ENCODE data around the gene DNHD1. TPM values are rescaled to one million over a fixed set of nuclear protein-coding genes. Genes with fewer than 3 reads are reported as not detected.

DNHD1 gene
- total RNA-seq, 1 donor from 2014 or later: 9.3 TPM

DNA sequence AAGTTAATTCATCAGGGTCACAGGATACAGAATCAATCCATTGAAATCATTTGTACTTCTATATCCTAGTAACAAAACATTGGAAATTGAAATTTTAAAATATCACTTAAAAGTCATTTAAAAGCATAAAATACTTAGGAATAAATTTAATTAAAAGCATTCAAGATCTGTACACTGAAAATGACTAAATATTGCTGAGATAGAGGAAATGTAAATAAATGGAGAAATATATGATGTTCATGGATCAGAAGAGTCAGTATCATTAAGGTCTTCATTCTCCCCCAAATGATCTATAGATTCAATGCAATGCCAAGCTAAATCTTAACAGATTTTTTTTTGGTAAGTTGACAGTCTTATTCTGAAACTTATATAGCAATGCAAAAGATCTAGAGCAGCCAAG is 56.6 kb downstream of the DNHD1 start:
- Mint-ChIP-seq H3K4me1 (ENCODE audit: low read depth, unreplicated experiment) (no peaks in the 10 kb centered on the region), H3K27ac (ENCODE audit: unreplicated experiment) (no peak overlapping the region), H3K36me3 (ENCODE audit: unreplicated experiment) (no peaks in the 10 kb centered on the region), H3K9me3 (ENCODE audit: unreplicated experiment) (peaks cover 2% of the 10 kb centered on the region), H3K27me3 (ENCODE audit: unreplicated experiment) (peaks cover under 1% of the 10 kb centered on the region), H3K4me3 (ENCODE audit: unreplicated experiment) (no peak overlapping the region)
- no peak for DNase-seq
- TF ChIP-seq, protein P1, sequence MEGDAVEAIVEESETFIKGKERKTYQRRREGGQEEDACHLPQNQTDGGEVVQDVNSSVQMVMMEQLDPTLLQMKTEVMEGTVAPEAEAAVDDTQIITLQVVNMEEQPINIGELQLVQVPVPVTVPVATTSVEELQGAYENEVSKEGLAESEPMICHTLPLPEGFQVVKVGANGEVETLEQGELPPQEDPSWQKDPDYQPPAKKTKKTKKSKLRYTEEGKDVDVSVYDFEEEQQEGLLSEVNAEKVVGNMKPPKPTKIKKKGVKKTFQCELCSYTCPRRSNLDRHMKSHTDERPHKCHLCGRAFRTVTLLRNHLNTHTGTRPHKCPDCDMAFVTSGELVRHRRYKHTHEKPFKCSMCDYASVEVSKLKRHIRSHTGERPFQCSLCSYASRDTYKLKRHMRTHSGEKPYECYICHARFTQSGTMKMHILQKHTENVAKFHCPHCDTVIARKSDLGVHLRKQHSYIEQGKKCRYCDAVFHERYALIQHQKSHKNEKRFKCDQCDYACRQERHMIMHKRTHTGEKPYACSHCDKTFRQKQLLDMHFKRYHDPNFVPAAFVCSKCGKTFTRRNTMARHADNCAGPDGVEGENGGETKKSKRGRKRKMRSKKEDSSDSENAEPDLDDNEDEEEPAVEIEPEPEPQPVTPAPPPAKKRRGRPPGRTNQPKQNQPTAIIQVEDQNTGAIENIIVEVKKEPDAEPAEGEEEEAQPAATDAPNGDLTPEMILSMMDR (IDR thresholded peaks at IDR 0.05; ENCODE audit: partially characterized antibody, unreplicated experiment): no peak

DNA sequence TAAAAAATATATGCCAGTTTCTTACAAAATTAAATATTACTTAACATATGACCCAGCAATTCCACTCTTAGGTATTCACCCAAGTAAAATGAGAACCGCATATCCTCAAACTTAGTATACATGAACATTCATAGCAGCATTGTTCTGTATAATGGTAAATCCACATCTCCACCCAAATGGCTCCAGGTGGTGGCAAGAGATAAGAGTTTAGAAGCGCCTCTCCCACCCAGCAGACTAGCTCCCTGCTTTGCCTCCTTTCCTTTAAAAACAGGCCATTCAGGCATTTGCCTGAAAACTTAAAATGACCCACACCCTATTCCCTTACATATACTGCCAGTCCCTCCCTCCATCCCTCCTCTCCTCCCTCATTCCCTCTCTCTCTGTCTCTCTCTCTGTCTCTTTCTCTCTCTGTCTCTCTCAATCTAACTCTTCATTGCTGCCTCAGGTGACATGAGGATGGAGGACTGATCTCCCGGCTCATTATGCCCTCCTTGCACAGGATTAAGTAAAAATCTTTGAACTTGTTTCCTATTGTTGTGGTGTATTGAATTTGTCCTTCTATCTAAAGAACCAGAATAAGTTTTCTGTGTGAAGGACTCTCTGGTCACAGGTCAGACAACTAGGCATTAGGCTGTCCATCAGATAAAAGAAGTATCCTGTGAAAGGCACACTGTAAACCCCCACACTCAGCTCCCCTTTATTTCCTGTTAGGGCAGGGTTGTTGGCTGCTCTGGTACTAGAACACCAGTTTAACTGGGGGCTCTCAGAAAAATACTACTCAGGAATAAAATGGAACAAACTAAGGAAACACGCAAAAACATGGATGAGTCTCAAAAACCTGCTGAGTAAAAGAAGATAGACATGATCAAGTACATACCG is 58.0 kb downstream of the DNHD1 start:
- Mint-ChIP-seq H3K36me3 (ENCODE audit: unreplicated experiment) (no peaks in the 10 kb centered on the region), H3K9me3 (ENCODE audit: unreplicated experiment) (peaks cover 2% of the 10 kb centered on the region), H3K27ac (ENCODE audit: unreplicated experiment) (no peak overlapping the region), H3K4me1 (ENCODE audit: low read depth, unreplicated experiment) (no peaks in the 10 kb centered on the region), H3K27me3 (ENCODE audit: unreplicated experiment) (peaks cover 3% of the 10 kb centered on the region), H3K4me3 (ENCODE audit: unreplicated experiment) (no peak overlapping the region)
- TF ChIP-seq, protein P1 (IDR thresholded peaks at IDR 0.05; ENCODE audit: partially characterized antibody, unreplicated experiment): no peak
- no peak for DNase-seq

DNA sequence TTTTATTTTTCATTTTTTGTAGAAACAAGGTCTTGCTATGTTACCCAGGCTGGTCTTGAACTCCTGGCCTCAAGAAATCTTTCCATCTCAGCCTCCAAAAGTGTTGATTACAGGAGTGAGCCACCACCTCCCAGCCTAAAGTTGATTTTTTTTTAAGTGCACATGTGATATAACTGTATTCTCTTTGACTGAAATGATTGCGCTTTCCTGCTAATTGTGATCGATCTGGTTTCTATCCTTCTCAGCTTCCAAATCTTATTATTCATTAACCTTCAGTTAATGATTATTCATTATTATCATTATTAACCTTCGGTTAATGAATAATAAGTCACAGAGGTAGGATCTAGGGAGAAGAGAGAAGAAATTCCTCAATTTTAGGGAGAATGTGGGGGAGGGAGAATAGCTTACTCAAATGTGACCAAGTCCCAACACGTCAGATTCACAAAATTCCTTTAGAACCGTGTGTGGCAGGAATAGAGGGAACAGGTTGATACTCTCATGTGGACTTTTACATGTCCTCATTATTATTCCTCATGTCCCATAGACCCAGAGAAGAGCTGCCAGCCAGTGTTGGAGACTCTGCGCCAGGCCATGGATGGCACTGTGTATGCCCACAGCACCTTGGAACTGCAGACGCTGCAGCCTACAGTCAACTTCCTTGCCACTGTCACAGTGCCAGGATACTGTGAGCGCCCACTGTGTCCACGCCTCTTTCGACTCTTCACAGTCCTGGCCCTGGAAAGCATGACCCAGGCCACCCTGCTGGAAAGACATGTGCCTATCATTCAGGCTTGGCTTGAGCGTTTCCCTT is 59.3 kb downstream of the DNHD1 start:
- TF ChIP-seq, protein P1 (IDR thresholded peaks at IDR 0.05; ENCODE audit: partially characterized antibody, unreplicated experiment): no peak

DNA sequence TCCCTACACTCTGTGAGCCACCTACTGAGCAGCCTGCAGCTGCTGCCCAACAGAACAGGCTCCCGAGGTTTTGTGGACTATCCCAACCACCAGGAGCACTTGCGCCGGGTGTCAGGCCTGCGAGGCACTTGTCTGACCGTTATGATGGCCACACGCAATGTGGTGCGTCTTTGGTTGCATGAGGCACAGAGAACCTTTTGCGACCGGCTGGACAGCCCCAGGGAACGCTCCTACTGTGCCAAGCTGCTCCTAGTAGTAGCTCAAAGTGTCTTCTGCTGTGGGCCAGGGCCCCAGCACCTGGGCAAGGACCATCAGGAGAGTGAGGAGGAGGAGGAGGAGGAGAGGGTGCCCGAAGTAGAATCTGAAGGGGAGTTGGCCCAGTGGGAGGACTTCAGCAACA is 60.0 kb downstream of the DNHD1 start:
- Mint-ChIP-seq H3K4me1 (ENCODE audit: low read depth, unreplicated experiment) (no peaks in the 10 kb centered on the region), H3K27me3 (ENCODE audit: unreplicated experiment) (peaks cover 3% of the 10 kb centered on the region), H3K27ac (ENCODE audit: unreplicated experiment) (no peak overlapping the region), H3K4me3 (ENCODE audit: unreplicated experiment) (no peak overlapping the region), H3K9me3 (ENCODE audit: unreplicated experiment) (peaks cover 2% of the 10 kb centered on the region), H3K36me3 (ENCODE audit: unreplicated experiment) (no peaks in the 10 kb centered on the region)
- no peak for DNase-seq
- TF ChIP-seq, protein P1 (IDR thresholded peaks at IDR 0.05; ENCODE audit: partially characterized antibody, unreplicated experiment): no peak

More for the DNA sequence above, 59.3 kb downstream of the DNHD1 start:
- Mint-ChIP-seq H3K36me3 (ENCODE audit: unreplicated experiment) (no peaks in the 10 kb centered on the region), H3K4me3 (ENCODE audit: unreplicated experiment) (no peak overlapping the region), H3K27ac (ENCODE audit: unreplicated experiment) (no peak overlapping the region), H3K4me1 (ENCODE audit: low read depth, unreplicated experiment) (no peaks in the 10 kb centered on the region), H3K27me3 (ENCODE audit: unreplicated experiment) (peaks cover 3% of the 10 kb centered on the region), H3K9me3 (ENCODE audit: unreplicated experiment) (peaks cover 2% of the 10 kb centered on the region)
- no peak for DNase-seq
